Effector memory CD4-positive, alpha-beta T cell (primary cell): ENCODE results near the gene SDK2.

Experiments
- DNase-seq, 3 donors: peaks; one replicate each; pipeline ENCODE4 v3.0.0-alpha.2; 2020
- H3K27ac ChIP-seq: 2 replicates; pipeline ENCODE4 v1.7.0; 2013; ENCODE audit warnings: mild to moderate bottlenecking, low read length, moderate library complexity; ENCODE audit not compliant: insufficient read depth, poor library complexity, severe bottlenecking
- H3K27me3 ChIP-seq: replicated peaks from 2 replicates; pipeline ENCODE4 v1.7.0; 2013; ENCODE audit warnings: mild to moderate bottlenecking, low read length; ENCODE audit not compliant: insufficient read depth, control insufficient read depth, poor library complexity, severe bottlenecking
- H3K36me3 ChIP-seq: 2 replicates; pipeline ENCODE4 v1.7.0; 2013; ENCODE audit warnings: mild to moderate bottlenecking, low read length, moderate library complexity; ENCODE audit not compliant: control insufficient read depth, insufficient read depth
- H3K4me1 ChIP-seq: 2 replicates; pipeline ENCODE4 v1.7.0; 2013; ENCODE audit warnings: low read length, mild to moderate bottlenecking; ENCODE audit not compliant: control insufficient read depth, insufficient read depth, poor library complexity, severe bottlenecking
- H3K4me3 ChIP-seq: 2 replicates; pipeline ENCODE4 v1.7.0; 2013; ENCODE audit warnings: low read length, low read depth, mild to moderate bottlenecking; ENCODE audit not compliant: insufficient read depth, poor library complexity, severe bottlenecking
- H3K9me3 ChIP-seq: 2 replicates; pipeline ENCODE4 v1.7.0; 2013; ENCODE audit warnings: mild to moderate bottlenecking, low read length, moderate library complexity; ENCODE audit not compliant: control insufficient read depth
- total RNA-seq, 3 donors: gene quantifications; one replicate each; lab custom pipeline; 2026; lab: John Stamatoyannopoulos, UW

SDK2 gene
- 2.4 to 12.0 (median 5.2) reads per million in 3 donors for total RNA-seq

- H3K36me3 ChIP-seq: no peaks in the 10 kb centered on the region
- DNase-seq: no peak
- peak within 1 kb of the TSS; percentile 64 for H3K4me3 ChIP-seq
- no peaks in the 10 kb centered on the region for H3K9me3 ChIP-seq
- H3K27me3 ChIP-seq: peaks cover 4% of the 10 kb centered on the region
- H3K4me1 ChIP-seq: peaks cover 13% of the 10 kb centered on the region
- no peak within 1 kb of the TSS for H3K27ac ChIP-seq
Observed at GRCh38 chr17:73644145-73645049, at the start of gene SDK2. SDK2 (minus strand) TSS chr17:73644445; CDS start chr17:73644088, 357 bp downstream.

GRCh38 chr17:73693071-73693470, 48.8 kb upstream of the SDK2 start:
- Histone ChIP-seq H3K9me3 (no peaks in the 10 kb centered on the region), H3K27ac (no peak overlapping the region), H3K36me3 (no peaks in the 10 kb centered on the region), H3K4me3 (no peak overlapping the region), H3K27me3 (no peaks in the 10 kb centered on the region), H3K4me1 (no peaks in the 10 kb centered on the region)
- DNase-seq: no peak

GRCh38 chr17:73691321-73691766, 47.1 kb upstream of the SDK2 start:
- DNase-seq: no peak
- no peaks in the 10 kb centered on the region for H3K27me3 ChIP-seq
- no peak overlapping the region for H3K27ac ChIP-seq
- H3K4me3 ChIP-seq: no peak overlapping the region
- H3K36me3 ChIP-seq: no peaks in the 10 kb centered on the region
- H3K9me3 ChIP-seq: no peaks in the 10 kb centered on the region
- H3K4me1 ChIP-seq: no peaks in the 10 kb centered on the region

GRCh38 chr17:73690676-73691075, 46.4 kb upstream of the SDK2 start:
- H3K27me3 ChIP-seq: no peaks in the 10 kb centered on the region
- no peak overlapping the region for H3K27ac ChIP-seq
- DNase-seq: no peak
- H3K9me3 ChIP-seq: no peaks in the 10 kb centered on the region
- no peak overlapping the region for H3K4me3 ChIP-seq
- H3K36me3 ChIP-seq: no peaks in the 10 kb centered on the region
- H3K4me1 ChIP-seq: no peaks in the 10 kb centered on the region

GRCh38 chr17:73689596-73690275, 45.5 kb upstream of the SDK2 start:
- no peak overlapping the region for H3K4me3 ChIP-seq
- H3K4me1 ChIP-seq: no peaks in the 10 kb centered on the region
- H3K27me3 ChIP-seq: no peaks in the 10 kb centered on the region
- DNase-seq: no peak
- H3K9me3 ChIP-seq: no peaks in the 10 kb centered on the region
- H3K27ac ChIP-seq: no peak overlapping the region
- H3K36me3 ChIP-seq: no peaks in the 10 kb centered on the region

- Histone ChIP-seq H3K9me3 (peaks cover 5% of the 10 kb centered on the region), H3K36me3 (no peaks in the 10 kb centered on the region), H3K4me1 (no peaks in the 10 kb centered on the region), H3K4me3 (no peak overlapping the region), H3K27me3 (no peaks in the 10 kb centered on the region), H3K27ac (no peak overlapping the region)
- DNase-seq: no peak
Observed at GRCh38 chr17:73686961-73687360, 42.7 kb upstream of the SDK2 start.

GRCh38 chr17:73686126-73686525, 41.9 kb upstream of the SDK2 start:
- Histone ChIP-seq H3K27me3 (no peaks in the 10 kb centered on the region), H3K36me3 (no peaks in the 10 kb centered on the region), H3K27ac (no peak overlapping the region), H3K4me3 (no peak overlapping the region), H3K9me3 (peaks cover 8% of the 10 kb centered on the region), H3K4me1 (no peaks in the 10 kb centered on the region)
- DNase-seq: no peak

- Histone ChIP-seq H3K4me3 (no peak overlapping the region), H3K4me1 (no peaks in the 10 kb centered on the region), H3K36me3 (no peaks in the 10 kb centered on the region), H3K27ac (no peak overlapping the region), H3K9me3 (peaks cover 8% of the 10 kb centered on the region), H3K27me3 (no peaks in the 10 kb centered on the region)
- no peak for DNase-seq
Observed at GRCh38 chr17:73684183-73684582, 39.9 kb upstream of the SDK2 start.

GRCh38 chr17:73683771-73684170, 39.5 kb upstream of the SDK2 start:
- Histone ChIP-seq H3K27me3 (no peaks in the 10 kb centered on the region), H3K27ac (no peak overlapping the region), H3K36me3 (no peaks in the 10 kb centered on the region)

GRCh38 chr17:73681946-73682345, 37.7 kb upstream of the SDK2 start:
- Histone ChIP-seq H3K27me3 (no peaks in the 10 kb centered on the region), H3K4me3 (no peak overlapping the region), H3K4me1 (no peaks in the 10 kb centered on the region), H3K36me3 (no peaks in the 10 kb centered on the region), H3K9me3 (peaks cover 8% of the 10 kb centered on the region), H3K27ac (no peak overlapping the region)
- no peak for DNase-seq

More at GRCh38 chr17:73683771-73684170, 39.5 kb upstream of the SDK2 start:
- DNase-seq: no peak
- H3K4me1 ChIP-seq: no peaks in the 10 kb centered on the region
- peaks cover 8% of the 10 kb centered on the region for H3K9me3 ChIP-seq
- no peak overlapping the region for H3K4me3 ChIP-seq
